ENCODE results near the gene GALNT9. TPM values are rescaled to one million over a fixed set of nuclear protein-coding genes. Genes with fewer than 3 reads are reported as not detected.
"Not testable (repeated sequence)": the region's sequence is repeated elsewhere in the genome, so short reads cannot be mapped to it uniquely, and the experiment has no call there.

Gene GALNT9
- total and polyA plus RNA-seq, 9 donors, result 0.12 to 21.9 (median 1.3) TPM; not detected in 1

DNA sequence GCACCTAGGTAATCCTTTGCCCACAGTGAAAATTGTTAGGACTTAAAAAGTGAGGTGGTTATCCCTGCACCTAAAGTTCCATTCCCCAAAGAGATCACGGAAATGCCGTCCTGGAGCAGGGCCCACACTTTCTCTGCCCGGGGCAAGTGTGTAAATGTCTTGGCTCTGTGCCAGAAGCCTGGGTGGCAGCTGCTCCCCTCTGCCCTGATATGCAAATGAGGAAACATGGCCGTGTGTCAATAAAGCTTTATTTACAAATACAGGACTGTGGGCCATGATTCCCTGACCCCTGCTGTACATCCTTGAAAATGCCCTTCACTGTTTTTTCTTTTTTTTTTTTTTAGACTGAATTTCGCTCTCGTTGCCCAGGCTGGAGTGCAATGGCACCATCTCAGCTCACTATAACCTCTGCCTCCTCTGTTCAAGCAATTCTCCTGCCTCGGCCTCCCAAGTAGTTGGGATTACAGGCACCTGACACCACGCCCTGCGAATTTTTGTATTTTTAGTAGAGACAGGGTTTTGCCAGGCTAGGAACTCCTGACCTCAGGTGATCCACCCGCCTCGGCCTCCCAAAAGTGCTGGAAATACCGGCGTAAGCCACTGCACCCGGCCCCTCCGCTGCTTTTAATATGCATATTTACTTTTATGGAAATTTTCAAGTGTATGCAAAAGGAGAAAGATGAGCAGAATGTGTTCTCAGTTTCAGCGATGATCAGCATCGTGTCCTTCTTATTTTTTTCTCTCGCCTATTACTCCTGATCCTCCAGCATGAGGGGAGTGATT, 75.5 kb downstream of the GALNT9 start:
- no peak for TF ChIP-seq POLR2A (IDR thresholded peaks at IDR 0.05)
- TF ChIP-seq, protein P1, sequence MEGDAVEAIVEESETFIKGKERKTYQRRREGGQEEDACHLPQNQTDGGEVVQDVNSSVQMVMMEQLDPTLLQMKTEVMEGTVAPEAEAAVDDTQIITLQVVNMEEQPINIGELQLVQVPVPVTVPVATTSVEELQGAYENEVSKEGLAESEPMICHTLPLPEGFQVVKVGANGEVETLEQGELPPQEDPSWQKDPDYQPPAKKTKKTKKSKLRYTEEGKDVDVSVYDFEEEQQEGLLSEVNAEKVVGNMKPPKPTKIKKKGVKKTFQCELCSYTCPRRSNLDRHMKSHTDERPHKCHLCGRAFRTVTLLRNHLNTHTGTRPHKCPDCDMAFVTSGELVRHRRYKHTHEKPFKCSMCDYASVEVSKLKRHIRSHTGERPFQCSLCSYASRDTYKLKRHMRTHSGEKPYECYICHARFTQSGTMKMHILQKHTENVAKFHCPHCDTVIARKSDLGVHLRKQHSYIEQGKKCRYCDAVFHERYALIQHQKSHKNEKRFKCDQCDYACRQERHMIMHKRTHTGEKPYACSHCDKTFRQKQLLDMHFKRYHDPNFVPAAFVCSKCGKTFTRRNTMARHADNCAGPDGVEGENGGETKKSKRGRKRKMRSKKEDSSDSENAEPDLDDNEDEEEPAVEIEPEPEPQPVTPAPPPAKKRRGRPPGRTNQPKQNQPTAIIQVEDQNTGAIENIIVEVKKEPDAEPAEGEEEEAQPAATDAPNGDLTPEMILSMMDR (IDR thresholded peaks at IDR 0.05), result no peak
- no peak for TF ChIP-seq EP300 (IDR thresholded peaks at IDR 0.05)
- no peaks in the 10 kb centered on the region for H3K9me3 ChIP-seq
- no peak for DNase-seq
- no peak overlapping the region for H3K27ac ChIP-seq
- H3K27me3 ChIP-seq, result no peaks in the 10 kb centered on the region
- 73 to 78% (median 77%) methylated on average over 18 of the region's 18 CpGs for WGBS, 3 donors
- intact Hi-C loops (cut with DNase I), result no loop called here
- no peaks in the 10 kb centered on the region for H3K36me3 ChIP-seq
- H3K4me1 ChIP-seq (ENCODE audit: insufficient read depth), result no peaks in the 10 kb centered on the region
- no peak overlapping the region for H3K4me3 ChIP-seq

GRCh38 chr12:132252981-132253380, 76.4 kb downstream of the GALNT9 start:
- DNase-seq; intact Hi-C loops (cut with DNase I); H3K9me3 ChIP-seq; H3K27ac ChIP-seq; H3K4me3 ChIP-seq; H3K4me1 ChIP-seq (ENCODE audit: insufficient read depth); H3K36me3 ChIP-seq; H3K27me3 ChIP-seq: not testable (repeated sequence)
- WGBS, 3 donors, result 10 to 21% (median 17%) methylated on average over 3 to 5 of the region's 5 CpGs

DNA sequence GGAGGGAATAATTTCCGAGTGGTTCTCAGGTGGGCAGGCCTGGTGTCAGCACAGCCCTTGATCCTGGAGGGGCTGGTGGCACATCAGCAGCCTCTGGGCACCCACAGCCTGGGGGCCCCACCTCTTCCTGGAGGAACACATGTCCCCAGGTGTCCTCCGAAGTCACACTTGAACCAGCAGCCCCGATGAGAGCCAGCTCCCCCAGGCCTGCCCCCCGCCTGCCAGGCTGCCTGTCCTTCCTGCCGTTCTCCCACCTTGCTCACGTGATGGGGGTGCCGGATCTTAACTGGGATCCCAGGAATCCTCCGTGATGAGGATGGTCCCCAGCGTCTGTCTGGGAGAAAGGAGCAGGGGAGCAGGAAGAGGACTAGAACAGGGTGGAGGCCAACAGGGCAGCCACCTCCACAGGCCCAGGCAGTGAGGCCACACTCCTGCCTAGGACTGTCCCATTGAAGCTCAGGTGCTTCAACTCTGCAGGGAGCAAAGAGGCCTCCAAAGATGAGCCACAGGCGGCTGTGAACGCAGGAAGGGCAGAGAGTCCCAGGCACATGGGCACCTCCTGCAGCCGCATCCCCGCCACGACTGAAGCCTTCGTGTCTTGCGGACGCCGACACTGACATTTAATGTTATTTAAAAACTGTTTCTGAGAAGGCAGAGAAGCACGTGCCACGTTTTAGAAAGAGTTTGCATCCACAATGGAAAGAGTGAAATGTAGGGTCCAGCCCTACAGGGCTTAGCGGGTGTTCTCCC, 77.5 kb downstream of the GALNT9 start:
- Histone ChIP-seq H3K27me3 (no peaks in the 10 kb centered on the region), H3K4me1 (ENCODE audit: insufficient read depth) (no peaks in the 10 kb centered on the region), H3K9me3 (no peaks in the 10 kb centered on the region), H3K4me3 (no peak overlapping the region), H3K36me3 (no peaks in the 10 kb centered on the region), H3K27ac (no peak overlapping the region)
- TF ChIP-seq EP300 (IDR thresholded peaks at IDR 0.05), result no peak
- no peak for TF ChIP-seq POLR2A (IDR thresholded peaks at IDR 0.05)
- TF ChIP-seq, protein P1 (IDR thresholded peaks at IDR 0.05), result no peak
- intact Hi-C loops (cut with DNase I), result no loop called here
- no peak for DNase-seq
- 86 to 89% (median 88%) methylated on average over 21 of the region's 21 CpGs for WGBS, 3 donors

GRCh38 chr12:132251310-132251709, 78.1 kb downstream of the GALNT9 start:
- WGBS, 3 donors, result 85 to 87% (median 87%) methylated on average over 18 of the region's 18 CpGs
- no peaks in the 10 kb centered on the region for H3K27me3 ChIP-seq
- no peak overlapping the region for H3K27ac ChIP-seq
- no peak for DNase-seq
- no peaks in the 10 kb centered on the region for H3K4me1 ChIP-seq (ENCODE audit: insufficient read depth)
- intact Hi-C loops (cut with DNase I), result no loop called here
- no peak for TF ChIP-seq POLR2A (IDR thresholded peaks at IDR 0.05)
- TF ChIP-seq, protein P1 (IDR thresholded peaks at IDR 0.05), result no peak
- TF ChIP-seq EP300 (IDR thresholded peaks at IDR 0.05), result no peak
- H3K36me3 ChIP-seq, result no peaks in the 10 kb centered on the region
- H3K9me3 ChIP-seq, result no peaks in the 10 kb centered on the region
- H3K4me3 ChIP-seq, result no peak overlapping the region

- TF ChIP-seq, protein P1 (IDR thresholded peaks at IDR 0.05), result no peak
- TF ChIP-seq EP300 (IDR thresholded peaks at IDR 0.05), result no peak
- Histone ChIP-seq H3K4me1 (ENCODE audit: insufficient read depth) (no peaks in the 10 kb centered on the region), H3K27ac (no peak overlapping the region), H3K4me3 (no peak overlapping the region), H3K27me3 (no peaks in the 10 kb centered on the region), H3K9me3 (no peaks in the 10 kb centered on the region), H3K36me3 (no peaks in the 10 kb centered on the region)
- WGBS, 3 donors, result 91 to 93% (median 93%) methylated on average over 33 of the region's 33 CpGs
- intact Hi-C loops (cut with DNase I), result no loop called here
- DNase-seq, result no peak
Observed at GRCh38 chr12:132250707-132251106, 78.7 kb downstream of the GALNT9 start.

Data from ovary (tissue), 9 donors.